GM12872 (cell line): ENCODE results near the gene HMGB1.

Experiments used
- TF ChIP-seq, protein P1 (sequence below): IDR thresholded peaks from 3 replicates; pipeline ENCODE4 v1.5.1; 2011; ENCODE audit warnings: low read depth, mild to moderate bottlenecking, low read length, moderate library complexity; ENCODE audit not compliant: insufficient read depth

The HMGB1 gene

DNA sequence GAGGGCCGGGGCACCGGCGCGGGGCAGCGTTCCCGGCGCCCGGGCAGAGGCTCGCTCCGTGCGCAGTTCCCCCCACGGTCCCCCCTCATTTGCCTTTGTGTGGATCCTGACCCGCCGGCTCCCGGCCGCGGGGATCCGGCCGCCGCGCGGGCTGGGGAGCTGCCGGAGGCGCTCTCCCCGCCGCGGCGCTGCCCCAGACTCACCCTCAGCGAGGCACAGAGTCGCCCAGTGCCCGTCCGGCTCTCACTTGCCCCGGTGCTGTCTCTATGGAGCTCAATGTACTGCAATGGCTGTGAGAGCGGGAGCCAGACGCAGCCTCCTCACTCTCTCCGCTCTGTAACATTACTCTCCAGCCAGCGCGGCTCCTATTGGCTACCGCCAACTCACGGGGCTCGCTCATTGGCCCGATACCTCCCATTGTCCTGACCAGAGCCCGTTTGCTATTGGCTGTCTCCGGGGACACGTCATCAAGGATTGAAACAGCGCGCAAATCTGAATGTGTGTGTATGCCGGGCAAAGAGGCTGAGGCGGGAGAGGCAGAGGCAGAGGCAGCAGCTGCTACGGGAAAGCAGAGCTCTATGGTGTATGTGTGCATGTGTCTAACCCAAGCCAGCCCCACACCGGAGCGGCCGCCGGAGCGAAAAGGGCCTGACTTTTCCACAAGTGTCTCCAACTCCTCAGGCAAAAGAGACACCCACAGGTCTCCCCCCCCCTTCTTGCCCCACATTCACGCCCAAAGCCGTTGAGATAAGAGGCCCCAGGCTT lies at the start of gene HMGB1:
HMGB1 (minus strand) TSS at position 344 of the 765 bp plus-strand sequence. CDS start 2,256 bp downstream, outside the sequence.
- TF ChIP-seq, protein P1, sequence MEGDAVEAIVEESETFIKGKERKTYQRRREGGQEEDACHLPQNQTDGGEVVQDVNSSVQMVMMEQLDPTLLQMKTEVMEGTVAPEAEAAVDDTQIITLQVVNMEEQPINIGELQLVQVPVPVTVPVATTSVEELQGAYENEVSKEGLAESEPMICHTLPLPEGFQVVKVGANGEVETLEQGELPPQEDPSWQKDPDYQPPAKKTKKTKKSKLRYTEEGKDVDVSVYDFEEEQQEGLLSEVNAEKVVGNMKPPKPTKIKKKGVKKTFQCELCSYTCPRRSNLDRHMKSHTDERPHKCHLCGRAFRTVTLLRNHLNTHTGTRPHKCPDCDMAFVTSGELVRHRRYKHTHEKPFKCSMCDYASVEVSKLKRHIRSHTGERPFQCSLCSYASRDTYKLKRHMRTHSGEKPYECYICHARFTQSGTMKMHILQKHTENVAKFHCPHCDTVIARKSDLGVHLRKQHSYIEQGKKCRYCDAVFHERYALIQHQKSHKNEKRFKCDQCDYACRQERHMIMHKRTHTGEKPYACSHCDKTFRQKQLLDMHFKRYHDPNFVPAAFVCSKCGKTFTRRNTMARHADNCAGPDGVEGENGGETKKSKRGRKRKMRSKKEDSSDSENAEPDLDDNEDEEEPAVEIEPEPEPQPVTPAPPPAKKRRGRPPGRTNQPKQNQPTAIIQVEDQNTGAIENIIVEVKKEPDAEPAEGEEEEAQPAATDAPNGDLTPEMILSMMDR, result no peak

DNA sequence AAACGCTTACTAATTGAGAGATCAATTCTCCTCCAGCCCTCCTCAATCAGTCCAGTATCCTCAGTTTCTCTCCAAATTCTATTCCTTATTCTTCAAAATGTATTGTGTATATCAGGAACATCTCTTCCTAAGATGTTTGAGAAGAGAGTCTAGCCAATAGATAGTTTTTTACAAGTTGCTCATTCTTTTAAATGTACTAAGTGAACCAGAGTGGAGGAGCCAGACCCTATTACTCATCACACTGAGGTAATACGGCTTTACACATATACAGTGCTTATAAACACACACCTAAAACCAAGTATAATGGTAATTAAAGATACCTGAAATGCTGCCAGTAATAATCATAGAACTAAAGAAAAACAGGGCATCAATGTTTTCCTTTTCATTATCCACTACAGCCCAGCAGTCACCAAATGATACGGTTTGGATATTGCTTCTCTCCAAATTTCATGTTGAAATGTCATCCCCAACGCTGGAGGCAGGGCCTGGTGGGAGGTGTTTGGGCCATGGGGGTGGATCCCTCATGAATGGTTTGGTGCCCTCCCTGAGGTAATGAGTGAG lies 45.2 kb upstream of the HMGB1 start:
- TF ChIP-seq, protein P1, result no peak

DNA sequence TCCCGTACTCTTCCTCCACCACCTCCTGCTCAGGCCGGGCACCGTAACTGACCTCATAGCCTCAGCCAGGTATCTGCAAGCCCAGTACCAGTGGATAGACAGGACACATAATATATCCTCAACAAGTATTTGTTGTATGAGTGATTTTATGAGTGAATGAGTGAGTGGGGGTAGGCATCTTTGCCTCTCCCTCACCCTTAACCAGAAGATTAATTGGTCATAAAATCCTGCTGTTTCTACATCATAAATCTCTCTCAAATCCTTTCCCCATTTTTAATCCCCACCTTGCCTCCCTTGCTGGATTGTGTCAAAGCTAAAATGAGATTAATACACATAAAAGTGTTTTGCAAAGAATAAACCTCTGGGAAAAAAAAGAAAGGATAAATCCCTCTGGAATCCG lies 44.4 kb upstream of the HMGB1 start:
- TF ChIP-seq, protein P1, result no peak

DNA sequence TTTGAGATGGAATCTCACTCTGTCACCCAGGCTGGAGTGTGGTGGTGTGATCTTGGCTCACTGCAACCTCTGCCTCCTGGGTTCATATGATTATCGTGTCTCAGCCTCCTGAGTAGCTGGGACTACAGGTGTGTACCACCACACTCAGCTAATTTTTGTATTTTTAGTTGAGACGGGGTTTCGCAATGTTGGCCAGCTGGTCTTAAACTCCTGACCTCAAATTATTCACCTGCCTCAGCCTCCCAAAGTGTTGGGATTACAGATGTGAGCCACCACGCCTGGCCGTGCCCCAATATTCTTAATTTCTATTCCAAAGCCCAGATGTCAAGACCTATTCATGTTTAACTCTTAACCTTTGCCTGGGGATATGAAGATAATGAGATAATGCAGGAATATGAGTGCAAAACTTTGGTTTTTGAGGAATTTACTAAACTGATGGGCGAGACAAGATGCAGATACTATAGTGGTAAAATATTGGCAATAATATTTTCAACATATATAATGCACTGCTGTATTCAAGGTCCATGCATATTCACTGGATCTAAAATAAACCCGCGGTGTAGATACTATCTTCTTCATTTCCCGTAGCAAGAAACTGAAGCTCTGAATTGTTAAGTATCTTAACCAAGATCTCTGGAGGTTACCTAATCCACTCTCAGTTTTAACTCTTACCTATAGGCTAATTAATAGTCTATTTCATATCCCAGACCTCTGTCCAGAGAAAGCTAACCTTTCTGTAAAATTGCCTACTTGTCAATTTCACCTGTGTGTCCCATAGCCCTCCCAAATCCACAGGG lies 43.7 kb upstream of the HMGB1 start:
- TF ChIP-seq, protein P1, result no peak

DNA sequence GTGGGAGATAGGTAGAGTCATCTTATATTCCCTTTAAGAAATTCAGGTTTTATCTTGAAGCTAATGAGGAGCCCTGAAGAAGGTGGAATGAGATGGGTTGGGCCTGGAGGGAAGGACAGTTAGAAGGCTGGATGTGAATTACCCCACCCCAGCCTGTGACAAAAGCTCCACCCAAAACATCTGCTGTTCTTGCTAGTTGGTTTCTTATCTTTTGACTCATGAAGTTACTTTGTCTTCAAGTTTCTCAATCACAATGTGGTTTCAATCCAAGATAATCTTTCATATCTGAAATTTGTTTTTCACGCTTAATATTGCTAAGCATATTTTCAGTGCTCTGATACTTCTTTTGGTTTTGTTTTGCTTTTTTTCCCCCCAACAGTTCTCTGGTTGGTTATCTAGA lies 38.3 kb upstream of the HMGB1 start:
- TF ChIP-seq, protein P1, result no peak

DNA sequence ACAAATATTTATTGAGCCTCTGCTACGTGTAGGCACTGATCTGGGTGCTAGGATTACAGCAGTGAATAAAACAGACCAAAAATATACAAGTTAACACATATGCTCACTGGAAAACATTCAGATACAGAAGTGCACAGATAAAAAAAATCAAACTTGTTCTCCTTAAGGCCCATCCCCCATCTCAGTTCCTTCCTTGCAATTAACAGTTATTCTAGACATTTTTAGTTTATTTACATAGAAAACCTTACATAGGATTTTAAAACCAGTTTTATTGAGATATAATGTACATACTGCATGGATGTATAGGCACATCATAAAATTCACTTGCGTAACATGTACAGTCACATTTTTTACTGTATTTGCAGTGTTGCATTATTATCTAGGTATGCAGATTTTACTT lies 36.5 kb upstream of the HMGB1 start:
- TF ChIP-seq, protein P1, result no peak

DNA sequence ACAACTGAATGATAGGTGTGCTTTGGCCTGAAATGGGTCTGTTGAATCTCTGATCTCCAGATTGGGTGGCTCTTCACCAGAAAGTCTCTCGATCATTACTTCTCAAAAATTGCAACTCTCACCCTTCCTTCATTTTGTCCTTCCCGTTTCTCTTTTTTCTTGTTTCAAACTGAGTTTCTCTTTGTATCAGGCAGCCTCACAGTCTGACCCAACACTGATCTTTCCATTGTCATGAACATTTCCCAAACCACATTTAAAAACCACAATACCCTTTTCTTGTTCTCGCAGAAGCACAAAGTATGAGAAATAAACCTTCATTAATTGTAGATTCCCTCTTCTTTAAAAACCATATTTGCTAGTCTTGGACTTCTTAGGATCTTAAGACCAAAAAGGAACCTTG lies 33.6 kb upstream of the HMGB1 start:
- TF ChIP-seq, protein P1, result no peak
